Endothelial cell of umbilical vein (primary cell): Measurements from ENCODE around the gene PCDH9. TPM values are rescaled to one million over a fixed set of nuclear protein-coding genes. Genes with fewer than 3 reads are reported as not detected.

ENCODE experiments used
- BruUV-seq: library from RNA; stranded (reverse); fragments of 400-500 nt; replicated peaks from 2 replicates; lab custom pipeline; 2021; lab: Mats Ljungman, UMichigan
- CTCF ChIA-PET: fragments of 300-600, 350-600 bp; sonication (Branson Sonifier 250); formaldehyde crosslinking; loops from one replicate; lab custom pipeline; 2021; ENCODE audit warnings: antibody characterized with exemption, inconsistent platforms; lab: Charles Lee
- POLR2A ChIA-PET: fragments of 300-600, 350-600 bp; sonication (Branson Sonifier 250); formaldehyde crosslinking; loops from one replicate; lab custom pipeline; 2021; ENCODE audit warnings: antibody characterized with exemption, inconsistent platforms; lab: Charles Lee
- DNase-seq: peaks from one replicate; pipeline ENCODE4 v3.0.0-alpha.2; 2011; ENCODE audit warnings: low read depth, low spot score
- FAIRE-seq: peaks from 2 replicates; lab custom pipeline; 2011; peaks lifted over from hg19 to GRCh38; lab: Jason Lieb, UNC
- H2AFZ ChIP-seq: 2 replicates; pipeline ENCODE4 v1.6.0; 2012; ENCODE audit warnings: low read depth, low read length, control low read depth, inconsistent platforms
- H3K27ac ChIP-seq: 2 replicates; pipeline ENCODE4 v1.5.1; 2011; ENCODE audit warnings: low read depth, mild to moderate bottlenecking, control low read depth, low read length, moderate library complexity; ENCODE audit not compliant: insufficient read depth
- H3K27me3 ChIP-seq, 2 experiments: 2 replicates each; pipeline versions ENCODE4 v1.6.0 to v1.6.1; 2011; ENCODE audit warnings: low read length in 2 of 2, mixed read lengths in 1 of 2; ENCODE audit not compliant: control insufficient read depth in 2 of 2, insufficient read depth in 2 of 2
- H3K36me3 ChIP-seq, 2 experiments: 2 replicates in 1 of 2; 3 replicates in 1 of 2; pipeline ENCODE4 v1.5.1; 2011; ENCODE audit warnings: low read length in 2 of 2, mild to moderate bottlenecking in 1 of 2, moderate library complexity in 1 of 2; ENCODE audit not compliant: control insufficient read depth in 2 of 2, insufficient read depth in 2 of 2; ENCODE audit errors: extremely low read depth in 1 of 2
- H3K4me1 ChIP-seq: 3 replicates; pipeline ENCODE4 v1.5.1; 2011; ENCODE audit warnings: mild to moderate bottlenecking, low read length; ENCODE audit not compliant: control insufficient read depth, insufficient read depth; ENCODE audit errors: extremely low read depth
- H3K4me2 ChIP-seq: 2 replicates; pipeline ENCODE4 v1.6.1; 2011; ENCODE audit warnings: low read length, control low read depth, mixed read lengths; ENCODE audit not compliant: insufficient read depth
- H3K4me3 ChIP-seq, 3 experiments: fragments of 200-600 bp in 1 of 3; sonication (generic), shearing (Covaris generic) in 1 of 3; replicated peaks in 1 of 3; 2 replicates each; pipeline ENCODE4 v1.5.1; 2011 to 2016; ENCODE audit warnings: control low read depth in 3 of 3, low read length in 3 of 3, mild to moderate bottlenecking in 2 of 3, inconsistent platforms in 1 of 3, low read depth in 1 of 3, moderate library complexity in 1 of 3; ENCODE audit not compliant: insufficient read depth in 1 of 3
- H3K79me2 ChIP-seq: 2 replicates; pipeline ENCODE4 v1.6.0; 2012; ENCODE audit warnings: low read length, inconsistent platforms; ENCODE audit not compliant: control insufficient read depth, insufficient read depth
- H3K9ac ChIP-seq: replicated peaks from 2 replicates; pipeline ENCODE3; 2011; ENCODE audit warnings: low read length, control low read depth; ENCODE audit not compliant: insufficient read depth; ENCODE audit errors: extremely low read depth
- H3K9me1 ChIP-seq: replicated peaks from 3 replicates; pipeline ENCODE4 v1.6.0; 2011; ENCODE audit warnings: mild to moderate bottlenecking, low read length; ENCODE audit not compliant: control insufficient read depth, insufficient read depth; ENCODE audit errors: extremely low read depth
- H3K9me3 ChIP-seq: replicated peaks from 2 replicates; pipeline ENCODE4 v1.5.1; 2012; ENCODE audit warnings: low read length, inconsistent platforms; ENCODE audit not compliant: control insufficient read depth, insufficient read depth
- H4K20me1 ChIP-seq: replicated peaks from 2 replicates; pipeline ENCODE3; 2011; ENCODE audit warnings: mild to moderate bottlenecking, low read length; ENCODE audit not compliant: control insufficient read depth, insufficient read depth; ENCODE audit errors: extremely low read depth
- EZH2 ChIP-seq: IDR thresholded peaks from 2 replicates; pipeline ENCODE4 v1.6.1; 2012; ENCODE audit warnings: borderline replicate concordance, low read depth, mild to moderate bottlenecking, moderate library complexity, low read length, inconsistent platforms; ENCODE audit not compliant: severe bottlenecking
- FOS ChIP-seq: IDR thresholded peaks from 2 replicates; pipeline ENCODE4 v1.6.1; 2011; ENCODE audit warnings: mild to moderate bottlenecking, low read length, moderate library complexity, borderline replicate concordance; ENCODE audit not compliant: insufficient read depth
- JUN ChIP-seq: IDR thresholded peaks from 2 replicates; pipeline ENCODE4 v1.6.1; 2011; ENCODE audit warnings: borderline replicate concordance, low read depth; ENCODE audit not compliant: insufficient read length, insufficient read depth
- MYC ChIP-seq: IDR thresholded peaks from one replicate; pipeline ENCODE4 v1.6.1; 2011; ENCODE audit warnings: mild to moderate bottlenecking, low read depth, low read length
- POLR2A ChIP-seq: IDR thresholded peaks from 2 replicates; pipeline ENCODE4 v1.6.1; 2012; ENCODE audit warnings: low read depth, mild to moderate bottlenecking, control low read depth, low read length
- dilution Hi-C: fragments of 300-500 bp; cut with MboI; formaldehyde crosslinking; loops from one replicate; pipeline ENCODE4 v1.15.0; 2019; ENCODE audit warnings: low sequenced_read_pairs; ENCODE audit not compliant: extremely low pct_ligation_motif_present
- intact Hi-C: fragments of 100-400 bp; cut with micrococcal nuclease; formaldehyde crosslinking; loops from one replicate; pipeline ENCODE4 v1.10.0; 2022
- polyA plus RNA-seq, 4 experiments: library from polyadenylated mRNA; depleted of rRNA in 3 of 4; stranded (reverse) in 3 of 4; unstranded in 1 of 4; fragments of >200 nt; gene quantifications; 2 replicates each; pipeline versions ENCODE4 v1.2.1 to v1.2.3, GENCODE V29; 2011 to 2012; ENCODE audit warnings: missing spikeins in 1 of 4
- total RNA-seq: library from RNA; stranded (reverse); gene quantifications from 2 replicates; pipeline ENCODE4 v1.2.3, GENCODE V29; 2021
- TF ChIP-seq, protein P1 (sequence below): IDR thresholded peaks from 2 replicates; pipeline ENCODE4 v1.6.1; 2011; ENCODE audit not compliant: insufficient read depth, insufficient read length
- TF ChIP-seq, protein P2 (sequence below), 2 donors: IDR thresholded peaks; 1 replicate in 1 of 2; 2 replicates in 1 of 2; pipeline ENCODE4 v1.5.1; 2011; ENCODE audit warnings: low read length in 2 of 2, mild to moderate bottlenecking in 2 of 2, moderate library complexity in 2 of 2, control low read depth in 1 of 2, inconsistent platforms in 1 of 2, low read depth in 1 of 2; ENCODE audit not compliant: insufficient read depth in 1 of 2; ENCODE audit errors: extremely low read depth in 1 of 2

The PCDH9 gene
- total and polyA plus RNA-seq, 2 donors (not counting 3 experiments of a cell fraction or from before 2014, with no cell fraction given) = 1.1 to 5.2 TPM

GRCh38 chr13:66397133-66397532 is 833.0 kb downstream of the PCDH9 start:
- no TSS peak for BruUV-seq
- intact Hi-C loops = no loop called here
- POLR2A ChIA-PET = no interaction called here

GRCh38 chr13:66391322-66391721 is 838.8 kb downstream of the PCDH9 start:
- no TSS peak for BruUV-seq
- ChIA-PET POLR2A (no interaction called here), CTCF (no interaction called here)
- H3K27me3 ChIP-seq = no peaks in the 10 kb centered on the region
- no peak overlapping the region for H3K9ac ChIP-seq
- H2AFZ ChIP-seq = no peak overlapping the region
- no peaks in the 10 kb centered on the region for H3K9me1 ChIP-seq
- FAIRE-seq (no peak), DNase-seq (no peak)
- intact Hi-C loops (no loop called here), dilution Hi-C loops (no loop called here)
- H3K4me2 ChIP-seq = no peak overlapping the region
- TF ChIP-seq, protein P1, sequence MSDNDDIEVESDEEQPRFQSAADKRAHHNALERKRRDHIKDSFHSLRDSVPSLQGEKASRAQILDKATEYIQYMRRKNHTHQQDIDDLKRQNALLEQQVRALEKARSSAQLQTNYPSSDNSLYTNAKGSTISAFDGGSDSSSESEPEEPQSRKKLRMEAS = no peak
- TF ChIP-seq FOS (no peak), EZH2 (no peak), POLR2A (no peak), MYC (no peak), JUN (no peak)
- H3K9me3 ChIP-seq = no peaks in the 10 kb centered on the region
- H3K79me2 ChIP-seq = no peaks in the 10 kb centered on the region
- H4K20me1 ChIP-seq = no peaks in the 10 kb centered on the region
- no peaks in the 10 kb centered on the region for H3K36me3 ChIP-seq
- H3K27ac ChIP-seq = no peak overlapping the region
- no peak overlapping the region for H3K4me3 ChIP-seq
- H3K4me1 ChIP-seq = no peaks in the 10 kb centered on the region

More at GRCh38 chr13:66397133-66397532, 833.0 kb downstream of the PCDH9 start:
- TF ChIP-seq JUN = no peak
- TF ChIP-seq, protein P2, sequence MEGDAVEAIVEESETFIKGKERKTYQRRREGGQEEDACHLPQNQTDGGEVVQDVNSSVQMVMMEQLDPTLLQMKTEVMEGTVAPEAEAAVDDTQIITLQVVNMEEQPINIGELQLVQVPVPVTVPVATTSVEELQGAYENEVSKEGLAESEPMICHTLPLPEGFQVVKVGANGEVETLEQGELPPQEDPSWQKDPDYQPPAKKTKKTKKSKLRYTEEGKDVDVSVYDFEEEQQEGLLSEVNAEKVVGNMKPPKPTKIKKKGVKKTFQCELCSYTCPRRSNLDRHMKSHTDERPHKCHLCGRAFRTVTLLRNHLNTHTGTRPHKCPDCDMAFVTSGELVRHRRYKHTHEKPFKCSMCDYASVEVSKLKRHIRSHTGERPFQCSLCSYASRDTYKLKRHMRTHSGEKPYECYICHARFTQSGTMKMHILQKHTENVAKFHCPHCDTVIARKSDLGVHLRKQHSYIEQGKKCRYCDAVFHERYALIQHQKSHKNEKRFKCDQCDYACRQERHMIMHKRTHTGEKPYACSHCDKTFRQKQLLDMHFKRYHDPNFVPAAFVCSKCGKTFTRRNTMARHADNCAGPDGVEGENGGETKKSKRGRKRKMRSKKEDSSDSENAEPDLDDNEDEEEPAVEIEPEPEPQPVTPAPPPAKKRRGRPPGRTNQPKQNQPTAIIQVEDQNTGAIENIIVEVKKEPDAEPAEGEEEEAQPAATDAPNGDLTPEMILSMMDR (IDR thresholded peaks at IDR 0.05; ENCODE audit: extremely low read depth in 1 of 2, insufficient read depth in 1 of 2, low read depth in 1 of 2, low read length in 2 of 2) = no peak
- TF ChIP-seq FOS = no peak
- H3K27me3 ChIP-seq = no peaks in the 10 kb centered on the region
- dilution Hi-C loops = no loop called here
- H3K4me3 ChIP-seq = no peak overlapping the region
- no peaks in the 10 kb centered on the region for H3K36me3 ChIP-seq
- CTCF ChIA-PET = no interaction called here
- H3K9ac ChIP-seq = no peak overlapping the region
- H3K79me2 ChIP-seq = no peaks in the 10 kb centered on the region
- no peak overlapping the region for H2AFZ ChIP-seq
- no peak overlapping the region for H3K27ac ChIP-seq
- FAIRE-seq = no peak
- no peaks in the 10 kb centered on the region for H3K4me1 ChIP-seq
- no peaks in the 10 kb centered on the region for H4K20me1 ChIP-seq
- no peaks in the 10 kb centered on the region for H3K9me3 ChIP-seq
- no peak for DNase-seq
- H3K9me1 ChIP-seq = no peaks in the 10 kb centered on the region
- no peak overlapping the region for H3K4me2 ChIP-seq
